Lower lobe of right lung (tissue), 2 donors: ENCODE results near the gene DLL4. TPM values are rescaled to one million over a fixed set of nuclear protein-coding genes. Genes with fewer than 3 reads are reported as not detected.
"Not testable (repeated sequence)": the region's sequence is repeated elsewhere in the genome, so short reads cannot be mapped to it uniquely, and the experiment has no call there.

ENCODE experiments used
- ATAC-seq, 2 donors: fragments of 200-7000 bp; cut with Tn5 transposase; one replicate each; pipeline ENCODE4 v1.9.1; 2020 to 2022; ENCODE audit warnings: mild to moderate bottlenecking in 2 of 2, moderate library complexity in 2 of 2
- DNase-seq: peaks from one replicate; pipeline ENCODE4 v3.0.0-alpha.2; 2020
- H3K27ac ChIP-seq: fragments of 200-600 bp; one replicate; pipeline ENCODE4 v1.8.0; 2022
- H3K27me3 ChIP-seq: fragments of 200-600 bp; one replicate; pipeline ENCODE4 v1.8.0; 2022; ENCODE audit warnings: low read depth
- H3K36me3 ChIP-seq: fragments of 200-600 bp; one replicate; pipeline ENCODE4 v1.8.0; 2022; ENCODE audit warnings: mild to moderate bottlenecking
- H3K4me1 ChIP-seq: fragments of 200-600 bp; one replicate; pipeline ENCODE4 v1.8.0; 2022
- H3K4me3 ChIP-seq: fragments of 200-600 bp; one replicate; pipeline ENCODE4 v1.8.0; 2022; ENCODE audit warnings: mild to moderate bottlenecking
- H3K9me3 ChIP-seq: fragments of 200-600 bp; one replicate; pipeline ENCODE4 v1.8.0; 2022
- CTCF ChIP-seq: fragments of 200-600 bp; IDR thresholded peaks from one replicate; pipeline ENCODE4 v1.8.0; 2022; ENCODE audit warnings: antibody characterized with exemption, mild to moderate bottlenecking
- intact Hi-C: fragments of 100-400 bp; cut with DNase I; formaldehyde crosslinking; loops from one replicate; pipeline ENCODE4 v1.11.0; 2022
- total RNA-seq: library from RNA; stranded (reverse); fragmentation: NEBNext Ultra II Directional; extraction: Animal tissue kit (Norgen Biotek cat#: 25700); gene quantifications from one replicate; pipeline ENCODE4 v1.2.1, GENCODE V29; 2021
- donor health status: DM: no; HTN: yes; CAD: no; lungs with severe emphysema.

DLL4 gene
- total RNA-seq, 1 donor from 2014 or later, result 21.3 TPM

DNA sequence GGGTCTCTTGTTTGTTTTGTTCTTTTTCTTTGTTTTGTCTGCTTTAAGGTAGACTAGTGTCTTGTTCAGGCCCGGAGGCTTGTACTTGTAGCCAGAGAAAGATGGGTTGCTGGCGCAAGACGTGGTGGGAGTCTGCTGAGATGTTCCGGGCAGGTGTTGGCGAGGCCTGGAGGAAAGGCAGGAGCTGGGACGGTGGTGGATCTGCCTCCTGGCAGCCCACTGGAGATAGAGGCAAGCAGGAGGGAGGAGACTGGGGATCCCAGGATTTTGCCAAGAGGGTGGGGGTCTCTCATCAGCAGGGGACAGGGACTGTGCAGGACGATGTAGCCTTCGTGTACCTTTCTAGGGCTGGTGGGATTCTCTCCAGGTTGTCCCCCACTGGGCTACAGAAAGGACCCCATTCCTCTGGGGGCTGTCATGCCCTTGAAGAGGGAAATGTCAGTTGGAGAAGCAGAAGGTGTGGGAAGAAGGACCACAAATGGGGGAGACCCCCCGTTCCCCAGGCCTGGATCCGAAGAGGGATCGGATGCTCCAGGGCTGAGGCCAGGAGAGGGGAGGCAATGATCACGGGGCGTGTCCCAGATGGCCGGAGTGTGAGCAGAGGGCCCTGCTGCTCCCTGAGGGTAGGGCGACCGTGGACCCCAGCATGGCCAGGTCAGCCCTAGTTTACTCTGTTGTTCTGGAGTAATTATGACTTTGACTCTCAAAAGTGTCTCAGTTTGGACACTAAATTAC is 31.2 kb downstream of the DLL4 start:
- no peaks in the 10 kb centered on the region for H3K27me3 ChIP-seq
- no peak for ATAC-seq
- H3K9me3 ChIP-seq, result no peaks in the 10 kb centered on the region
- intact Hi-C loops, result no loop called here
- no peak for DNase-seq
- peaks cover 11% of the 10 kb centered on the region for H3K4me1 ChIP-seq
- TF ChIP-seq CTCF, result no peak
- peak overlapping the region; percentile 65 for H3K27ac ChIP-seq
- H3K4me3 ChIP-seq, result no peak overlapping the region
- H3K36me3 ChIP-seq, result no peaks in the 10 kb centered on the region

DNA sequence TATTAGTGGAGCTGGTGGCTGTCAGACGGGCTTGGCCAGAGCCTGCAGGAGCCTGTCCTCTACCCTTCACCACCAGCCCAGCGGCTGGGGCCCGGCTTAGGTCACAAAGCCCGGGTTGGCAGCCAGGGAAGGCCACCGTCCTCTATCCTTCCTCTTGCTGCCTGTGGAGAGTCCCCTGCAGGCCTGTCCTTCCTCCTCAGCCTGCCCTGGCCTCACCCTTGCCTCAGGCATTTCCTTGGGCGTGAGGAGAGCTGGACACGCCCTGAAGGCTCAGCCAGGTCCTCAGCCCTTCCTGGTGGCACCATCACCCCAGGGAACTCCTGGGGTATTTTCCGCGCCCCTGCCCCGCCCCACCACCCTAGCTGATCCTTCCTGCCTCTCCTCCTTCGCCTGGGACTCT is 31.8 kb downstream of the DLL4 start:
- Histone ChIP-seq H3K9me3 (no peaks in the 10 kb centered on the region), H3K27ac (peak overlapping the region; percentile 65), H3K36me3 (no peaks in the 10 kb centered on the region), H3K4me1 (peaks cover 15% of the 10 kb centered on the region), H3K4me3 (no peak overlapping the region), H3K27me3 (no peaks in the 10 kb centered on the region)
- ATAC-seq (peak; percentile 90 to 91), DNase-seq (peak; percentile 82)
- no peak for TF ChIP-seq CTCF
- intact Hi-C loops, result no loop called here

- DNase-seq, H3K36me3 ChIP-seq, H3K4me3 ChIP-seq, ATAC-seq, H3K27me3 ChIP-seq, intact Hi-C loops, H3K9me3 ChIP-seq, H3K27ac ChIP-seq: not testable (repeated sequence)
- H3K4me1 ChIP-seq, result peaks cover 20% of the 10 kb centered on the region
Measured at GRCh38 chr15:40961740-40962139, 32.6 kb downstream of the DLL4 start.

GRCh38 chr15:40962317-40962716 is 33.2 kb downstream of the DLL4 start:
- ATAC-seq, H3K36me3 ChIP-seq, DNase-seq, intact Hi-C loops, H3K4me3 ChIP-seq, H3K27ac ChIP-seq, H3K9me3 ChIP-seq, H3K27me3 ChIP-seq: not testable (repeated sequence)
- peaks cover 20% of the 10 kb centered on the region for H3K4me1 ChIP-seq

GRCh38 chr15:40963201-40963600 is 34.1 kb downstream of the DLL4 start:
- no peaks in the 10 kb centered on the region for H3K36me3 ChIP-seq
- H3K9me3 ChIP-seq, result no peaks in the 10 kb centered on the region
- ATAC-seq (no peak), DNase-seq (no peak)
- no peak overlapping the region for H3K27ac ChIP-seq
- no peak overlapping the region for H3K4me3 ChIP-seq
- no peaks in the 10 kb centered on the region for H3K27me3 ChIP-seq
- intact Hi-C loops, result no loop called here
- no peak for TF ChIP-seq CTCF
- peaks cover 20% of the 10 kb centered on the region for H3K4me1 ChIP-seq

DNA sequence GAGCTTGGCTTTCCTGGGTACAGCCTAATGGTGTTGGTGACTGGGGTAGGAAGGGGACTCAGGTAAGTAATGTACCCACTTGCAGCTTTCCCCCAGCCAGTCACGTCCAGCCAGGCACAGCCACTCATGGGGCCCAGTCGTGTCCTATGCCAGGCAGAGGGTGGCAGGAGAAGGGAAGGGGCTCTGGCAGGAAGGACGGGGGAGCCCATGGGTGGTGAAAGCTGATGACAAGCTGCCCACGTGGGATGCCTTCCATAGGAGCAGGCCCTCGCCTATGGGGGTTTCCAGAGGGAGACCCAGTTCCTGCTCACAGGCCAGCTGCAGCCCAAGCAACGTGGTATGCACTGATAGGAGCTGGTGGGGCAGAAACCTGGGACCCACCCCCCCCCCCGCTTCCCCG is 34.9 kb downstream of the DLL4 start:
- H3K27ac ChIP-seq, result no peak overlapping the region
- H3K27me3 ChIP-seq, result no peaks in the 10 kb centered on the region
- no peak for TF ChIP-seq CTCF
- H3K9me3 ChIP-seq, result no peaks in the 10 kb centered on the region
- intact Hi-C loops, result no loop called here
- no peak overlapping the region for H3K4me3 ChIP-seq
- peaks cover 20% of the 10 kb centered on the region for H3K4me1 ChIP-seq
- H3K36me3 ChIP-seq, result no peaks in the 10 kb centered on the region
- no peak for DNase-seq
- ATAC-seq, result no peak
